HG02840 (cell line): ENCODE results near the gene GMDS.

Experiments
- ATAC-seq: cut with Tn5 transposase; IDR thresholded peaks from one replicate; pipeline ENCODE4 v1.9.1; 2021; ENCODE audit warnings: mild to moderate bottlenecking, moderate library complexity, moderate number of reproducible peaks; ENCODE audit not compliant: unreplicated experiment, low FRiP score

The GMDS gene

GRCh38 chr6:1737463-1738311, 507.7 kb downstream of the GMDS start:
- no peak for ATAC-seq

GRCh38 chr6:1736346-1737105, 508.9 kb downstream of the GMDS start:
- no peak for ATAC-seq

GRCh38 chr6:1735239-1735803, 510.1 kb downstream of the GMDS start:
- no peak for ATAC-seq

GRCh38 chr6:1730882-1731281, 514.5 kb downstream of the GMDS start:
- no peak for ATAC-seq

- no peak for ATAC-seq
These were observed 515.7 kb downstream of the GMDS start for GRCh38 chr6:1729750-1730140.

- ATAC-seq = no peak
These were observed 516.2 kb downstream of the GMDS start for GRCh38 chr6:1729133-1729749.

- no peak for ATAC-seq
These were observed 519.0 kb downstream of the GMDS start for GRCh38 chr6:1726341-1726768.

GRCh38 chr6:1724616-1725015, 520.8 kb downstream of the GMDS start:
- ATAC-seq = no peak

GRCh38 chr6:1724124-1724523, 521.3 kb downstream of the GMDS start:
- ATAC-seq = no peak

- ATAC-seq = no peak
These were observed 522.6 kb downstream of the GMDS start for GRCh38 chr6:1722801-1723200.

- ATAC-seq = no peak
These were observed 524.6 kb downstream of the GMDS start for GRCh38 chr6:1720620-1721322.

- ATAC-seq = no peak
These were observed 525.5 kb downstream of the GMDS start for GRCh38 chr6:1719922-1720321.

GRCh38 chr6:1716868-1717267, 528.5 kb downstream of the GMDS start:
- no peak for ATAC-seq

GRCh38 chr6:1716396-1716795, 529.0 kb downstream of the GMDS start:
- no peak for ATAC-seq

- ATAC-seq = no peak
These were observed 530.1 kb downstream of the GMDS start for GRCh38 chr6:1715336-1715735.

GRCh38 chr6:1714654-1715053, 530.8 kb downstream of the GMDS start:
- ATAC-seq = no peak

GRCh38 chr6:1713016-1713600, 532.3 kb downstream of the GMDS start:
- no peak for ATAC-seq

GRCh38 chr6:1712451-1712850, 533.0 kb downstream of the GMDS start:
- ATAC-seq = no peak

GRCh38 chr6:1711136-1711535, 534.3 kb downstream of the GMDS start:
- ATAC-seq = no peak

GRCh38 chr6:1709234-1709641, 536.2 kb downstream of the GMDS start:
- ATAC-seq = no peak
